Choroid plexus epithelial cell (primary cell): Measurements from ENCODE around the gene SOS1.

Experiments
- DNase-seq: peaks from one replicate; pipeline ENCODE4 v3.0.0-alpha.2; 2010; ENCODE audit warnings: low read depth
- H3K4me3 ChIP-seq: 2 replicates; pipeline ENCODE4 v1.5.1; 2011; ENCODE audit warnings: low read depth, mild to moderate bottlenecking, control low read depth, low read length, moderate library complexity
- TF ChIP-seq, protein P1 (sequence below): conservative IDR thresholded peaks from 2 replicates; pipeline ENCODE4 v1.5.1; 2011; ENCODE audit warnings: low read depth, mild to moderate bottlenecking, control low read depth, inconsistent platforms, low read length, moderate library complexity

SOS1 gene

DNA sequence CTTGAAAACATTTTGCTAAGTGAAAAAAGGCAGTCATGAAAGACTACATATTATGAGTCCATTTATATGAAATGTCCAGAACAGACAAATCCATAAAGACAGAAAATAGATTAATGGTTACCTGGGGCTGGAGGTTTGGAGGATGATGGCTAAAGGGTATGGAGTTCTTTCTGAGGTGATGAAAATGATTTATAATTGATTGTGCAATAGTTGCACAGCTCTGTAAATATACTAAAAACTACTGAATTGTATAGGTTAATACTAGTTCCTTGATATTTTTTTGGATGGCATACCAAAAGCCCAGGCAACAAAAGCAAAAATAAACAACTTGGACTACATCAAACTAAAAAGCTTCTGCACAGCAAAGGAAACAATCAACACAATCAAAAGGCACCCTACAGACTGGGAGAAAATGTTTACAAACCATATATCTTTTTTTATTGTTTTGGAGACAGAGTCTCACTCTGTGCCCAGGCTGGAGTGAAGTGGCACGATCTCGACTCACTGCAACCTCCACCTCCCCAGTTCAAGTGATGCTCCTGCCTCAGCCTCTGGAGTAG, 21.5 kb downstream of the SOS1 start:
- H3K4me3 ChIP-seq = no peak overlapping the region
- TF ChIP-seq, protein P1, sequence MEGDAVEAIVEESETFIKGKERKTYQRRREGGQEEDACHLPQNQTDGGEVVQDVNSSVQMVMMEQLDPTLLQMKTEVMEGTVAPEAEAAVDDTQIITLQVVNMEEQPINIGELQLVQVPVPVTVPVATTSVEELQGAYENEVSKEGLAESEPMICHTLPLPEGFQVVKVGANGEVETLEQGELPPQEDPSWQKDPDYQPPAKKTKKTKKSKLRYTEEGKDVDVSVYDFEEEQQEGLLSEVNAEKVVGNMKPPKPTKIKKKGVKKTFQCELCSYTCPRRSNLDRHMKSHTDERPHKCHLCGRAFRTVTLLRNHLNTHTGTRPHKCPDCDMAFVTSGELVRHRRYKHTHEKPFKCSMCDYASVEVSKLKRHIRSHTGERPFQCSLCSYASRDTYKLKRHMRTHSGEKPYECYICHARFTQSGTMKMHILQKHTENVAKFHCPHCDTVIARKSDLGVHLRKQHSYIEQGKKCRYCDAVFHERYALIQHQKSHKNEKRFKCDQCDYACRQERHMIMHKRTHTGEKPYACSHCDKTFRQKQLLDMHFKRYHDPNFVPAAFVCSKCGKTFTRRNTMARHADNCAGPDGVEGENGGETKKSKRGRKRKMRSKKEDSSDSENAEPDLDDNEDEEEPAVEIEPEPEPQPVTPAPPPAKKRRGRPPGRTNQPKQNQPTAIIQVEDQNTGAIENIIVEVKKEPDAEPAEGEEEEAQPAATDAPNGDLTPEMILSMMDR = no peak

DNA sequence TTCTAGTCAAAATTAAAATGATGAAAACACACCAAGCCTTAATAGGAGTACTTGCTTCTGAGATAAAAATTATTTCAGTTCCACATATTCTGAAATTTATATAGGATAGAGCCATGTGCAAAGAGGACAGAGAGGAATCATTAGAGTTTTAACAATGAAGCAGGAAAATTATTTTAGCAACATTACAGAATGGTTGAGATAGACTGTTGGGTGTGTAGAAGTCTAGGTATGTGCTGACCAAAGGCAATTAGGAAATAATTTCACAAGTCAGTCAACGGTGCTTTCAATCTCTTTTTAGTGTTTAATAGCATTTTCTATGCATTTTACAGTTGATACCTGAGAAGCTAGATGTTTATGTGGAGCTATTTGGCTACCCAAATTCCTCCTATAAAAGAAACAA, 25.2 kb downstream of the SOS1 start:
- no peak for DNase-seq
- TF ChIP-seq, protein P1 = no peak
- no peak overlapping the region for H3K4me3 ChIP-seq

More for the DNA sequence above, 21.5 kb downstream of the SOS1 start:
- DNase-seq = no peak

- peak; percentile 75 for DNase-seq
- TF ChIP-seq, protein P1 = no peak
These were observed 26.0 kb downstream of the SOS1 start for GRCh38 chr2:39094717-39095363.

DNA sequence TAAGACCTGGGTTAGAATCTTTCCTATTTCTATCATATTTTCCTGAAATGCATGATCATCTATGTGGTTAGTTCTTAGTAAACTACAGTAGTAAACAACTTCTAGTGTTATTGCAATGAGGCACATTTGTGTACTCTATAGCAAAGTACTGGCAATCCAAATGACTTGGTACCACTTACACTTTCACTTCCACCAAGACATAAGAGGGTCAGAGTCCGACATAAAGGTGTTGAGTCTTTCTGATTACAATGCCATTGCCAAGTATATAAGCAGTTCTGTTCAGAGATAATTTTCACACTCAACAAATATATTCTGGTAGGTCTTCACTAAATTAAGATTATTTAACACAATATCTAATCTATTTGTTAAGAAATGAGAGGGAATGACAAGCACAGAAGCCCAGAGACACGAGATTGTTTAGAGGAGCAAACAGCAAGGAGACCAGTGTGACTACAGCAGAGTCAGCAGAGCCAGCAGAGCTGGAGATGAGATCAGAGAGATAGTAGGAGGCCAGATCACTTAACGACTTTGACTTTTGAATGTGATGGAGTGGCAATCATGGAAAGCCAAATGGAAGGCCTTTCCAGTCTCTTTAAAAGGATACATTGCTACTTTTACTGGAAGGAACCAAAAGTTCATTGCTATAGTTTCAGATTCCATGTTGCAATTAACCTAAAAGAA, 27.5 kb downstream of the SOS1 start:
- TF ChIP-seq, protein P1 = no peak
- no peak for DNase-seq
- H3K4me3 ChIP-seq = no peak overlapping the region

More at GRCh38 chr2:39094717-39095363, 26.0 kb downstream of the SOS1 start:
- no peak overlapping the region for H3K4me3 ChIP-seq

- no peak overlapping the region for H3K4me3 ChIP-seq
- TF ChIP-seq, protein P1 = no peak
- DNase-seq = no peak
These were observed 29.3 kb downstream of the SOS1 start for GRCh38 chr2:39091543-39091942.

DNA sequence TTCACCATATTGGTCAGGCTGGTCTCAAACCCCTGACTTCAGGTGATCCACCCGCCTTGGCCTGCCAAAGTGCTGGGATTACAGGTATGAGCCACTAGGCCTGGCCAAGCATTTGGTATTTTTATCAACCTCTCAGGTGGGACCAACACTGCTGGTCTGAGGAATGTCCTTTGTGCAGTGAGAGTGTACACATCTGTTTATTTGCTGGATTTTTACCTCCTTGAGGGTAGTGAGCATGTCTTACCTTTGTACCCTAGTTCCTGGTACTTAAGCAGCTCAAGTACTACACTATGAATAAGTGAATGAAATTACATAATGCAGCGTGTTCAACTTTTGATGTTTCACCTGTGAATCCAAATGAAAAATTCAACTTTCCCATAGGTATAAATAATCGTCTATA, 29.8 kb downstream of the SOS1 start:
- no peak for DNase-seq
- TF ChIP-seq, protein P1 = no peak
- no peak overlapping the region for H3K4me3 ChIP-seq
